Dedifferentiated amniotic fluid mesenchymal stem cell (primary cell): ENCODE results near the gene BHLHA15.

Experiments used
- DNase-seq: peaks from one replicate; pipeline ENCODE4 v3.0.0-alpha.2; 2016; ENCODE audit errors: extremely low spot score

BHLHA15 gene

DNA sequence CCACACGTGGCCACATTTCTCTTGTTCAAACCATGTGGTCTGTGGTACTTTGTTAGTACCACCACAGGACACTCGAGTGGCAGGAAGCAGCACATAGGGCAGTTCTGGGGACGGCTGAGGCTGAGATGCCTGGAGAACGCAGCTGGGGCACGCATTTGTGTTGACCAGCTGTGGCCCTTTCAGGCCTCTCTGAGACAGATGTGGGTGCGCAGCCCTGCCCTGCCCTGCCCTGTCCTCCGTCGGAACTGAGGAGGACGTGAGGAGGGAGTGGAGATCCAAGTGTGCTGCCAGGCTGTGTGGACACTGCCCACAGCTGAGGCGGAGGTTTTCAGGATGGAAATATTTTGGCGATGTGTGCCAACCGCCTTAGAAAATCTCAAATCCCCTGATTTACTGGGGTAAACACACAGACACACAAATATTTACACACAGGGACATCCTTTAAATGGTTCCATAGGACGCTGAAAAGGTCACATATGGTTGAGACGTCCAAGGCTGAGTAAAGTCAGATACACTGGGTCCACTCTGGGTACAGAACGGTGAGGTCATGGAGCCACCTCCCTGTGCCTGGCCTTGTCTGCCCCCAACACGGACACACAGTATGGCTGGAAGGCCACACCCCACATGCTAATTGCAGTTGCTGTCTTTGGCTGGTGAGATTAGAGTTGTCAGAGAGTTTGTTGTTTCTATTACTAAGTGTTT, 14.8 kb downstream of the BHLHA15 start:
- no peak for DNase-seq

GRCh38 chr7:98227939-98228338, 16.7 kb downstream of the BHLHA15 start:
- no peak for DNase-seq

DNA sequence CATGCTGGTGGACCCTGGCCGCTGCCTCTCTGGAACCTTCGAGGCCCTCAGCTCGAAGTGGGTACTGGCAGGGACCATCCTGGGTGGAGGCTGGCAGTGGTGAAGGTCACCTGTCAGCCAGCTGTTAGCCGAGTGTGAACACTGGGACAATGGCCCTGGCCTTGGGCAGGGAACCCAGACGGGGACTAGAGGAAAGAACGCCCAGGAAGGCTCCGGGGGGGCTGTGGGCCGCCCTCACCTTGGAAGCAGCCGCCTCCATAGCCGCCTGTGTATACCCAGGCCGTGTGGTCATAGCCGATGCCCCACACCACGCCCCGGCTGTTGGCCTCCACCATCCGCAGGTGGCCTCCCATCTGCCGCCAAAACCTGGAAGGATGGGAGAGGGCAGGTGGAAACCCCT, 17.6 kb downstream of the BHLHA15 start:
- no peak for DNase-seq

DNA sequence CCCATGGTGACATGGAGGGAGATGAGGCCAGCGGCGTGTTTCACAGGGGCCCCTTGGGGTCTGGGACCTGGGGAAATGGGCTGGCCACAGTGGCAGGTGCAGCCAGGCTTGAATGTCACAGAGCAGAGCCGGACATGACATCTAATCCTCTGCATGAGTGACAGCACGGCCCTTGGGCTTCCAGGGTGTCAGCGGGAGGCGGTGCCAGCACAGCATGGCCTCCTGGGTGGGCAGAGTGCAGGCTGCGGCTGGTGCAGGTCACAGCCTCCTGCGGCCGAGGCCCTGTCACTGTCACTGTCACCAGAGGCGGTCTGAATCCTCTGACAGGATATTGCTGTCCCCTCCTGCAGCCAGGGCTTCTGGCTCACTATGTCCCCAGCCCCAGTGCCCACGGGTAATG, 18.2 kb downstream of the BHLHA15 start:
- DNase-seq, result no peak

- no peak for DNase-seq
Observed at GRCh38 chr7:98229991-98230745, 18.9 kb downstream of the BHLHA15 start.

GRCh38 chr7:98230746-98231471, 19.7 kb downstream of the BHLHA15 start:
- no peak for DNase-seq

- DNase-seq, result no peak
Observed at GRCh38 chr7:98231493-98232262, 20.4 kb downstream of the BHLHA15 start.

DNA sequence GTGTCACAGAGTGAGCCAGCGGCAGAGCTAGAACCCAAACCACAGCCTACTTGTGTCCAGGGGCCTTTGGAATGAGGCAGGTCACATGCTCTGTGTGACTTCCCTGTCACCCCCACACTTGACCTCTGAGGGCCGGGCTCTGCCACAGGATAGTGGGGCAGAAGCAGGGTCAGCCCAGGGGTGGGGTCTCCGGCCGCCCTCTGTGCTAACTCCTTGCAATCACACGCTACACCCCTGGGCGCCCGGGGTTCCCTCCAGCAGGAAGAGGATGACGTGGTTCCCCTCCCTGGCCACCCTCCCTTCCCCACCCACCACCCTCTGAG, 21.0 kb downstream of the BHLHA15 start:
- DNase-seq, result no peak

- DNase-seq, result no peak
Observed at GRCh38 chr7:98232799-98233198, 21.6 kb downstream of the BHLHA15 start.

GRCh38 chr7:98233219-98234070, 22.2 kb downstream of the BHLHA15 start:
- DNase-seq, result no peak

DNA sequence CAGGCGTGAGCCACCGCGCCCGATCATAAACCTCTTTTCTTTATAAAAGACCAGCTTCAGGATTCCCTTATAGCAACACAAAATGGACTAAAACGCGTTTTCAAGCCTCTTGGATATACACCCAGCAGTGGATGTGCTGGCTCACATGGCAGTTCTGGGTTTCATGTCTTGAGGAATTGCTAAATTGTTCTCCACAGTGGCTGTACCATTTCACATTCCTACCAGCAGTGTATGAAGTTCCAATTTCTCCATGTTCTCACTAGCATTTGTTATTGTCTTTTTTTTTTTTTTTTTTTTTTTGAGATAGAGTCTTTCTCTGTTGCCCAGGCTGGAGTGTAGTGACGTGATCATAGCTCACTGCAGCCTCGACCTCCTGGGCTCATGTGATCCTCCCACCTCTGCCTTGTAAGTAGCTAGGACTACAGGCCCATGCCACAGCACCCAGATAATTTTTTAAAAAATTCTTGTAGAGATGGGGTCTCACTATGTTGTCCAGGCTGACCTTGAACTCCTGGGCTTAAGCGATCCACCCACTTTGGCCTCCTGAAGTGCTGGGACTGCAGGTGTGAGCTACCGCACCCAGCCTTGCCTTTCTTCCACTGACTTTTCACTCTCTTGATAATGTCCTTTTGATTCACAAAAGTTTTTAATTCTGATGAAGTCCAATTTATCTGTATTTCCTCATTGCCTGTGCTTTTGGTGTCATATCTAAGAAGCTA, 23.3 kb downstream of the BHLHA15 start:
- DNase-seq, result no peak

DNA sequence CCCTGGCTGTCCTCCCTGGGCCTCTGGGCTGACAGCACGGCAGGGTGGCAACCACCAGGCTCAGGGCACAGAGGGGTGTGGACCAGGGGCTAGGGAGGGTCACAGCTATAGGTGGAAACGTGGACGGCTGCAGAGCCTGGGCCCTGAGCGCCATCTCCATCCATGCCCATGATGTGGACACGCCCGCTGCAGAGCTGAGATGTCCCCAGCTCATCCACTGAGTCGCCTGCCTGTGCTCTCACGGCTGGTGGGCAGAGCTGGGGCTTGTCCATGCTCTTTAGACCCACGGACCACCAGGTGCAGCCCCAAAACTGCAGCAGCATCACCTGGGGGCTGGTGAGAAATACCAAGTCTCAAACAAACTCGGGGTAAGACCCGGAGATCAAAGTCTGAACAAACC, 24.7 kb downstream of the BHLHA15 start:
- DNase-seq, result no peak

- DNase-seq, result no peak
Observed at GRCh38 chr7:98236355-98237185, 25.3 kb downstream of the BHLHA15 start.

DNA sequence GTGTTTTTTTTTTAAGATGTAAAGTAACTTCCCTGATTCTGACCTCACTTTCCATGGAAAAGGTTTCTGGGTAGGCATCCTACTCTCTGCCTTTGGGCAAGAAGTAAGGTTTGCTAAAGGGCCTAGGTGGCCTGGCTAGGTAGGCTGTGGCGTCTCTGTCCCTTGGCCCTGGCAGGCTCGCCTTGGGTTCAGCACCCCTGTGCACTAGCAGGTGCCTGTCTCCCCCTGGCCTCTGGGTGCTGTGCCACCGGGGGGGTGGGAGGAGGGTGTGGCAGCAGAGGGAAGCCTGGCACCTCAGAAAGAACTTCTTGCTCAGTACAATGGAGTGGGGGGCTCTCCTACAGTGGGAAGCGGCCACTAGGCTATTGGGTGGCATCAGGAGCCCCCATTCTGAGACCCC, 26.8 kb downstream of the BHLHA15 start:
- no peak for DNase-seq

- no peak for DNase-seq
Observed at GRCh38 chr7:98238976-98239375, 27.7 kb downstream of the BHLHA15 start.

GRCh38 chr7:98240961-98241673, 29.9 kb downstream of the BHLHA15 start:
- no peak for DNase-seq

DNA sequence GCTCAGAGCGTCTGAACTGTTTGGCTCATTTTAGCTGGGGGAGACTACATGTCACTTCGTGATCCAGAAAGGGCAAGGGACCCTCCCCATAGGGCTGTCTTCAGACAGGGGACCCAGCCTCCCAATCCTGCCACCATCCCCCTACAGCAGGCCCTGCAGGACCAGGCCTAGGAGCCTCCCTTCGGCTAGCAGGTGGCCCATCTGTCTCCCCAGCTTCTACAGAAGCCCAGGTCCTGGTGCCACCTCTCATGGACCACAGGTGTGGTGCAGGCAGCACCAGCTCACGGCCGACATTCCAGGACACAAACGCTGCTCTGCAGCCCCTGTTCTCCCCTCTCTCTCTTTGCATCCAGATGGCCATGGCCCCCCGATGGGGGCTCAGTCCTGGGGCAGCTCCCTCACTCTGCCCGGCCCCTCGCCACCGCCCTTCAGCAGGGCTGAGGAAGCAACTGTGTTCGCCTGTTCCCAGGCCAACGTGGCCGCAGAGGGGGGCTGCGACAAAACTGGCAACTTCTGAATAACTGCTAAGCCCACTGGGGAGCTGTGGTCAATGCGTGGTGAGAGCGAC, 30.5 kb downstream of the BHLHA15 start:
- no peak for DNase-seq

DNA sequence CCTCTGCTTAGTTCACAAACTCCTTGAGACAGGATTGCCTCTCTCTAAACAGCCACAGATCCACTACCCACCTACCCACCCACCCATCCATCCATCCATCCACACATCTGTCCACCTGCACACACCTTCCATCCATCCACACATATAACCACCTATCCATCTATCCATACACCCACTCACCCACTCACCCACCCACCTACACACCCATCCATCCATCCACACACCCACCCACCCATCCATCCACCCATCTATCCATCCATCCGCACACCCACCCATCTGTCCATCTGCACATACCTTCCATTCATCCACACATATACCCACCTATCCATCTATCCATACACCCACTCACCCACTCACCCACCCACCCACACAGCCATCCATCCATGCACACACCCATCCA, 31.1 kb downstream of the BHLHA15 start:
- no peak for DNase-seq

DNA sequence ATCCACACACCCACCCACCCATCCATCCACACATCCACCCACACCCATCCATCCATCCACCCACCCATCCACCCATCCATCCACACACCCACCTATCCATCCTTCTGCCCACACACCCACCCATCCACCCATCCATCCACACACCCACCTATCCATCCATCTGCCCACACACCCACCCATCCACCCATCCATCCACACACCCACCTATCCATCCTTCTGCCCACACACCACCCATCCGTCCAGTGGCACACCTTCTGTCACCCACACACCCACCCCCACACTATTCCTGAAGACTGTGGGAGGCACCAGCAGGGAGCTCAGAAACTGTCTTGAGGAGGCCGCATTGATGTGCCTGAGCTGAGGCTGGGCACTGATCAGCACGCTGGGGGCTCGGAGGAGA, 31.7 kb downstream of the BHLHA15 start:
- DNase-seq, result no peak
